GM12878 (cell line): Measurements from ENCODE around the gene HMCN1. TPM values are rescaled to one million over a fixed set of nuclear protein-coding genes. Genes with fewer than 3 reads are reported as not detected.

Source experiments
- ATF7 ChIP-seq: fragments of 450-650 bp; IDR thresholded peaks from 2 replicates; pipeline ENCODE4 v1.6.1; 2016; ENCODE audit warnings: low read depth, mild to moderate bottlenecking
- CBFB ChIP-seq: IDR thresholded peaks from 2 replicates; pipeline ENCODE4 v1.6.1; 2016; ENCODE audit warnings: antibody characterized with exemption, low read depth
- CBX5 ChIP-seq: sonication (generic); IDR thresholded peaks from 2 replicates; pipeline ENCODE4 v1.6.1; 2016; ENCODE audit warnings: low read depth, moderate library complexity, mild to moderate bottlenecking, inconsistent platforms
- CREB1 ChIP-seq: IDR thresholded peaks from 2 replicates; pipeline ENCODE4 v1.6.1; 2012; ENCODE audit warnings: low read depth, mild to moderate bottlenecking, inconsistent platforms
- DPF2 ChIP-seq: fragments of 450-650 bp; IDR thresholded peaks from 2 replicates; pipeline ENCODE4 v1.6.1; 2017; ENCODE audit warnings: mild to moderate bottlenecking
- EP300 ChIP-seq, 2 experiments: fragments of 150-350 bp in 1 of 2; IDR thresholded peaks; 2 replicates each; pipeline ENCODE4 v1.6.1; 2011 to 2012; ENCODE audit warnings: low read depth in 2 of 2, low read length in 2 of 2, borderline replicate concordance in 1 of 2, improper control_type of control experiment in 1 of 2, inconsistent platforms in 1 of 2; ENCODE audit not compliant: control insufficient read depth in 1 of 2
- GABPA ChIP-seq: IDR thresholded peaks from 2 replicates; pipeline ENCODE4 v1.6.1; 2014; ENCODE audit warnings: antibody characterized with exemption, low read depth, mild to moderate bottlenecking, inconsistent platforms
- JUND ChIP-seq: IDR thresholded peaks from 2 replicates; pipeline ENCODE4 v1.6.1; 2012; ENCODE audit warnings: low read depth, mild to moderate bottlenecking, low read length, improper control_type of control experiment, moderate library complexity
- PML ChIP-seq: IDR thresholded peaks from 2 replicates; pipeline ENCODE4 v1.6.1; 2012; ENCODE audit warnings: low read length, inconsistent platforms
- TAF1 ChIP-seq: IDR thresholded peaks from 2 replicates; pipeline ENCODE4 v1.6.1; 2011; ENCODE audit warnings: mild to moderate bottlenecking, low read depth, low read length, borderline replicate concordance
- ZNF217 ChIP-seq: fragments of 450-650 bp; IDR thresholded peaks from 2 replicates; pipeline ENCODE4 v1.6.1; 2017; ENCODE audit warnings: antibody characterized with exemption, mild to moderate bottlenecking
- ZNF274 ChIP-seq: IDR thresholded peaks from one replicate; pipeline ENCODE4 v1.8.0; 2011; ENCODE audit not compliant: insufficient read length, insufficient read depth
- ZZZ3 ChIP-seq: IDR thresholded peaks from 2 replicates; pipeline ENCODE4 v1.6.1; 2011; ENCODE audit warnings: low read depth; ENCODE audit not compliant: control insufficient read depth, insufficient read length
- polyA plus RNA-seq, 11 experiments: library from polyadenylated mRNA; depleted of rRNA in 4 of 11; unstranded in 6 of 11; stranded (reverse) in 5 of 11; fragments of >200 nt; fragmentation: Nextera tagmentation in 4 of 11; fragmentation: Illumina TruSeq in 1 of 11; extraction: Ambion mirVana in 4 of 11; extraction: Trizol in 1 of 11; gene quantifications; 1 replicate in 1 of 11; 2 replicates in 10 of 11; pipeline versions ENCODE4 v1.2.1 to v1.2.3, GENCODE V29; 2011 to 2016; ENCODE audit warnings: inconsistent platforms in 2 of 11, missing spikeins in 2 of 11, low read depth in 1 of 11
- total RNA-seq, 4 experiments: library from RNA; depleted of rRNA in 3 of 4; stranded (reverse); fragments of >200 nt in 3 of 4; fragmentation: Illumina TruSeq in 1 of 4; extraction: Trizol in 1 of 4; gene quantifications; 2 replicates each; pipeline versions ENCODE4 v1.2.1 to v1.2.3, GENCODE V29; 2013 to 2021
- TF ChIP-seq, protein P1 (sequence below): IDR thresholded peaks from 2 replicates; pipeline ENCODE4 v1.6.1; 2012; ENCODE audit warnings: improper control_type of control experiment, low read depth, low read length; ENCODE audit not compliant: insufficient replicate concordance
- TF ChIP-seq, protein P2 (sequence below): IDR thresholded peaks from 2 replicates; pipeline ENCODE4 v1.6.1; 2012; ENCODE audit warnings: low read length, inconsistent platforms
- TF ChIP-seq, protein P3 (sequence below): fragments of 450-650 bp; IDR thresholded peaks from 2 replicates; pipeline ENCODE4 v1.6.1; 2018; ENCODE audit warnings: mild to moderate bottlenecking, low read depth, moderate library complexity; ENCODE audit not compliant: partially characterized antibody
- TF ChIP-seq, protein P4 (sequence below): fragments of 450-650 bp; IDR thresholded peaks from 2 replicates; pipeline ENCODE4 v1.6.1; 2017; ENCODE audit warnings: mild to moderate bottlenecking, moderate library complexity

The HMCN1 gene
- total and polyA plus RNA-seq, 10 of the 15 experiments (the other 5 are each of a cell fraction or from before 2014, with no cell fraction given): under 0.01 to 0.07 TPM; not detected in 8

DNA sequence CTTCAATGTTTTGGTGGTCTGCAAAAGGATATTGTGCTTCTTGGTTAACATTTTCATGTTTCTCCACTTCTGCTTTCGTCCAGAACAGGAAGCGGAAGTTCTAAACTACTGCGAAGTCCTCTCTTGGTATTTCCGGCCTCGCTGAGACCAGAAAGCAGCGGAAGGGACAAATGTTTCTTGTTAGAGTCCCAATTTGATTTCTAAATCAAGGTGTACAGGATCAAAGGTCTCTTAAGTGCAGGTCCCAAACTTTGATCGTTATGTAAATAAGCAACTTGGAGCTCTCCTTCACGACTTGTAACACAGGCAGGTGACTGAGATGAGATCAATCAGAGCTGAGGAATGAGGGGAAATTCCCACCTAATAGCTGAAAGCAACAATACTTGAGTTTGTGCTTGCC is 40.1 kb upstream of the HMCN1 start (continued):
- TF ChIP-seq, protein P1, sequence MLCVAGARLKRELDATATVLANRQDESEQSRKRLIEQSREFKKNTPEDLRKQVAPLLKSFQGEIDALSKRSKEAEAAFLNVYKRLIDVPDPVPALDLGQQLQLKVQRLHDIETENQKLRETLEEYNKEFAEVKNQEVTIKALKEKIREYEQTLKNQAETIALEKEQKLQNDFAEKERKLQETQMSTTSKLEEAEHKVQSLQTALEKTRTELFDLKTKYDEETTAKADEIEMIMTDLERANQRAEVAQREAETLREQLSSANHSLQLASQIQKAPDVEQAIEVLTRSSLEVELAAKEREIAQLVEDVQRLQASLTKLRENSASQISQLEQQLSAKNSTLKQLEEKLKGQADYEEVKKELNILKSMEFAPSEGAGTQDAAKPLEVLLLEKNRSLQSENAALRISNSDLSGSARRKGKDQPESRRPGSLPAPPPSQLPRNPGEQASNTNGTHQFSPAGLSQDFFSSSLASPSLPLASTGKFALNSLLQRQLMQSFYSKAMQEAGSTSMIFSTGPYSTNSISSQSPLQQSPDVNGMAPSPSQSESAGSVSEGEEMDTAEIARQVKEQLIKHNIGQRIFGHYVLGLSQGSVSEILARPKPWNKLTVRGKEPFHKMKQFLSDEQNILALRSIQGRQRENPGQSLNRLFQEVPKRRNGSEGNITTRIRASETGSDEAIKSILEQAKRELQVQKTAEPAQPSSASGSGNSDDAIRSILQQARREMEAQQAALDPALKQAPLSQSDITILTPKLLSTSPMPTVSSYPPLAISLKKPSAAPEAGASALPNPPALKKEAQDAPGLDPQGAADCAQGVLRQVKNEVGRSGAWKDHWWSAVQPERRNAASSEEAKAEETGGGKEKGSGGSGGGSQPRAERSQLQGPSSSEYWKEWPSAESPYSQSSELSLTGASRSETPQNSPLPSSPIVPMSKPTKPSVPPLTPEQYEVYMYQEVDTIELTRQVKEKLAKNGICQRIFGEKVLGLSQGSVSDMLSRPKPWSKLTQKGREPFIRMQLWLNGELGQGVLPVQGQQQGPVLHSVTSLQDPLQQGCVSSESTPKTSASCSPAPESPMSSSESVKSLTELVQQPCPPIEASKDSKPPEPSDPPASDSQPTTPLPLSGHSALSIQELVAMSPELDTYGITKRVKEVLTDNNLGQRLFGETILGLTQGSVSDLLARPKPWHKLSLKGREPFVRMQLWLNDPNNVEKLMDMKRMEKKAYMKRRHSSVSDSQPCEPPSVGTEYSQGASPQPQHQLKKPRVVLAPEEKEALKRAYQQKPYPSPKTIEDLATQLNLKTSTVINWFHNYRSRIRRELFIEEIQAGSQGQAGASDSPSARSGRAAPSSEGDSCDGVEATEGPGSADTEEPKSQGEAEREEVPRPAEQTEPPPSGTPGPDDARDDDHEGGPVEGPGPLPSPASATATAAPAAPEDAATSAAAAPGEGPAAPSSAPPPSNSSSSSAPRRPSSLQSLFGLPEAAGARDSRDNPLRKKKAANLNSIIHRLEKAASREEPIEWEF: no peak
- no peak for TF ChIP-seq ATF7
- TF ChIP-seq ZZZ3: no peak
- no peak for TF ChIP-seq CREB1
- peak; percentile 89 for TF ChIP-seq GABPA
- TF ChIP-seq, protein P2, sequence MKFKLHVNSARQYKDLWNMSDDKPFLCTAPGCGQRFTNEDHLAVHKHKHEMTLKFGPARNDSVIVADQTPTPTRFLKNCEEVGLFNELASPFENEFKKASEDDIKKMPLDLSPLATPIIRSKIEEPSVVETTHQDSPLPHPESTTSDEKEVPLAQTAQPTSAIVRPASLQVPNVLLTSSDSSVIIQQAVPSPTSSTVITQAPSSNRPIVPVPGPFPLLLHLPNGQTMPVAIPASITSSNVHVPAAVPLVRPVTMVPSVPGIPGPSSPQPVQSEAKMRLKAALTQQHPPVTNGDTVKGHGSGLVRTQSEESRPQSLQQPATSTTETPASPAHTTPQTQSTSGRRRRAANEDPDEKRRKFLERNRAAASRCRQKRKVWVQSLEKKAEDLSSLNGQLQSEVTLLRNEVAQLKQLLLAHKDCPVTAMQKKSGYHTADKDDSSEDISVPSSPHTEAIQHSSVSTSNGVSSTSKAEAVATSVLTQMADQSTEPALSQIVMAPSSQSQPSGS: peak; percentile 21; the same call in 1 of the 2 replicates
- no peak for TF ChIP-seq PML
- no peak for TF ChIP-seq ZNF274
- TF ChIP-seq, protein P3, sequence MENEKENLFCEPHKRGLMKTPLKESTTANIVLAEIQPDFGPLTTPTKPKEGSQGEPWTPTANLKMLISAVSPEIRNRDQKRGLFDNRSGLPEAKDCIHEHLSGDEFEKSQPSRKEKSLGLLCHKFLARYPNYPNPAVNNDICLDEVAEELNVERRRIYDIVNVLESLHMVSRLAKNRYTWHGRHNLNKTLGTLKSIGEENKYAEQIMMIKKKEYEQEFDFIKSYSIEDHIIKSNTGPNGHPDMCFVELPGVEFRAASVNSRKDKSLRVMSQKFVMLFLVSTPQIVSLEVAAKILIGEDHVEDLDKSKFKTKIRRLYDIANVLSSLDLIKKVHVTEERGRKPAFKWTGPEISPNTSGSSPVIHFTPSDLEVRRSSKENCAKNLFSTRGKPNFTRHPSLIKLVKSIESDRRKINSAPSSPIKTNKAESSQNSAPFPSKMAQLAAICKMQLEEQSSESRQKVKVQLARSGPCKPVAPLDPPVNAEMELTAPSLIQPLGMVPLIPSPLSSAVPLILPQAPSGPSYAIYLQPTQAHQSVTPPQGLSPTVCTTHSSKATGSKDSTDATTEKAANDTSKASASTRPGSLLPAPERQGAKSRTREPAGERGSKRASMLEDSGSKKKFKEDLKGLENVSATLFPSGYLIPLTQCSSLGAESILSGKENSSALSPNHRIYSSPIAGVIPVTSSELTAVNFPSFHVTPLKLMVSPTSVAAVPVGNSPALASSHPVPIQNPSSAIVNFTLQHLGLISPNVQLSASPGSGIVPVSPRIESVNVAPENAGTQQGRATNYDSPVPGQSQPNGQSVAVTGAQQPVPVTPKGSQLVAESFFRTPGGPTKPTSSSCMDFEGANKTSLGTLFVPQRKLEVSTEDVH: no peak
- TF ChIP-seq, protein P4, sequence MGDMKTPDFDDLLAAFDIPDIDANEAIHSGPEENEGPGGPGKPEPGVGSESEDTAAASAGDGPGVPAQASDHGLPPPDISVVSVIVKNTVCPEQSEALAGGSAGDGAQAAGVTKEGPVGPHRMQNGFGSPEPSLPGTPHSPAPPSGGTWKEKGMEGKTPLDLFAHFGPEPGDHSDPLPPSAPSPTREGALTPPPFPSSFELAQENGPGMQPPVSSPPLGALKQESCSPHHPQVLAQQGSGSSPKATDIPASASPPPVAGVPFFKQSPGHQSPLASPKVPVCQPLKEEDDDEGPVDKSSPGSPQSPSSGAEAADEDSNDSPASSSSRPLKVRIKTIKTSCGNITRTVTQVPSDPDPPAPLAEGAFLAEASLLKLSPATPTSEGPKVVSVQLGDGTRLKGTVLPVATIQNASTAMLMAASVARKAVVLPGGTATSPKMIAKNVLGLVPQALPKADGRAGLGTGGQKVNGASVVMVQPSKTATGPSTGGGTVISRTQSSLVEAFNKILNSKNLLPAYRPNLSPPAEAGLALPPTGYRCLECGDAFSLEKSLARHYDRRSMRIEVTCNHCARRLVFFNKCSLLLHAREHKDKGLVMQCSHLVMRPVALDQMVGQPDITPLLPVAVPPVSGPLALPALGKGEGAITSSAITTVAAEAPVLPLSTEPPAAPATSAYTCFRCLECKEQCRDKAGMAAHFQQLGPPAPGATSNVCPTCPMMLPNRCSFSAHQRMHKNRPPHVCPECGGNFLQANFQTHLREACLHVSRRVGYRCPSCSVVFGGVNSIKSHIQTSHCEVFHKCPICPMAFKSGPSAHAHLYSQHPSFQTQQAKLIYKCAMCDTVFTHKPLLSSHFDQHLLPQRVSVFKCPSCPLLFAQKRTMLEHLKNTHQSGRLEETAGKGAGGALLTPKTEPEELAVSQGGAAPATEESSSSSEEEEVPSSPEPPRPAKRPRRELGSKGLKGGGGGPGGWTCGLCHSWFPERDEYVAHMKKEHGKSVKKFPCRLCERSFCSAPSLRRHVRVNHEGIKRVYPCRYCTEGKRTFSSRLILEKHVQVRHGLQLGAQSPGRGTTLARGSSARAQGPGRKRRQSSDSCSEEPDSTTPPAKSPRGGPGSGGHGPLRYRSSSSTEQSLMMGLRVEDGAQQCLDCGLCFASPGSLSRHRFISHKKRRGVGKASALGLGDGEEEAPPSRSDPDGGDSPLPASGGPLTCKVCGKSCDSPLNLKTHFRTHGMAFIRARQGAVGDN: no peak
- no peak for TF ChIP-seq EP300 (IDR thresholded peaks at IDR 0.05; ENCODE audit: borderline replicate concordance in 1 of 2, control insufficient read depth in 1 of 2, low read depth in 2 of 2, low read length in 2 of 2)
- no peak for TF ChIP-seq JUND
- peak; percentile 82; the same call in 1 of the 2 replicates for TF ChIP-seq CBX5
- TF ChIP-seq DPF2: no peak
- TF ChIP-seq CBFB: no peak
- TF ChIP-seq TAF1: peak; percentile 18; the same call in 1 of the 2 replicates
- no peak for TF ChIP-seq ZNF217
